Measurements from ENCODE around the gene PHLPP1. TPM values are rescaled to one million over a fixed set of nuclear protein-coding genes. Genes with fewer than 3 reads are reported as not detected.
"Not testable (repeated sequence)": the region's sequence is repeated elsewhere in the genome, so short reads cannot be mapped to it uniquely, and the experiment has no call there.

The PHLPP1 gene
- total RNA-seq, 1 donor from 2014 or later = 4.8 TPM

GRCh38 chr18:62790871-62791772, 75.8 kb downstream of the PHLPP1 start:
- intact Hi-C loops (cut with DNase I) = no loop called here
- DNase-seq (ENCODE audit: low spot score) = no peak

GRCh38 chr18:62792016-62792415, 76.7 kb downstream of the PHLPP1 start:
- DNase-seq (ENCODE audit: low spot score) = no peak
- intact Hi-C loops (cut with DNase I) = no loop called here

GRCh38 chr18:62795813-62796212, 80.5 kb downstream of the PHLPP1 start:
- DNase-seq (ENCODE audit: low spot score) = no peak

GRCh38 chr18:62796216-62796621, 80.9 kb downstream of the PHLPP1 start:
- intact Hi-C loops (cut with DNase I) = no loop called here
- DNase-seq (ENCODE audit: low spot score) = no peak

More at GRCh38 chr18:62795813-62796212, 80.5 kb downstream of the PHLPP1 start:
- intact Hi-C loops (cut with DNase I) = no loop called here

- no peak for DNase-seq (ENCODE audit: low spot score)
- intact Hi-C loops (cut with DNase I) = no loop called here
These were observed 82.0 kb downstream of the PHLPP1 start for GRCh38 chr18:62797329-62797728.

- no peak for DNase-seq (ENCODE audit: low spot score)
- intact Hi-C loops (cut with DNase I) = loop anchor here (5.0 kb wide), 1 partner anchor 83 kb away; the partner anchor contains the start of gene PHLPP1
These were observed 84.6 kb downstream of the PHLPP1 start for GRCh38 chr18:62799977-62800376.

GRCh38 chr18:62802523-62802922, 87.2 kb downstream of the PHLPP1 start:
- intact Hi-C loops (cut with DNase I) = loop anchor here (5.0 kb wide), 1 partner anchor 85 kb away; the partner anchor contains the start of gene PHLPP1
- DNase-seq (ENCODE audit: low spot score) = no peak

GRCh38 chr18:62807396-62807795, 92.1 kb downstream of the PHLPP1 start:
- DNase-seq (ENCODE audit: low spot score) = no peak
- intact Hi-C loops (cut with DNase I) = no loop called here

GRCh38 chr18:62808123-62808522, 92.8 kb downstream of the PHLPP1 start:
- intact Hi-C loops (cut with DNase I) = no loop called here
- DNase-seq (ENCODE audit: low spot score) = no peak

GRCh38 chr18:62809445-62809844, 94.1 kb downstream of the PHLPP1 start:
- DNase-seq (ENCODE audit: low spot score); intact Hi-C loops (cut with DNase I): not testable (repeated sequence)

GRCh38 chr18:62809900-62810299, 94.6 kb downstream of the PHLPP1 start:
- no peak for DNase-seq (ENCODE audit: low spot score)
- intact Hi-C loops (cut with DNase I) = no loop called here

GRCh38 chr18:62810682-62811081, 95.3 kb downstream of the PHLPP1 start:
- intact Hi-C loops (cut with DNase I) = no loop called here
- no peak for DNase-seq (ENCODE audit: low spot score)

GRCh38 chr18:62811674-62812073, 96.3 kb downstream of the PHLPP1 start:
- intact Hi-C loops (cut with DNase I) = no loop called here
- DNase-seq (ENCODE audit: low spot score) = no peak

GRCh38 chr18:62812242-62812641, 96.9 kb downstream of the PHLPP1 start:
- intact Hi-C loops (cut with DNase I) = no loop called here
- no peak for DNase-seq (ENCODE audit: low spot score)

- no peak for DNase-seq (ENCODE audit: low spot score)
- intact Hi-C loops (cut with DNase I) = no loop called here
These were observed 97.5 kb downstream of the PHLPP1 start for GRCh38 chr18:62812876-62813275.

GRCh38 chr18:62814132-62814759, 98.9 kb downstream of the PHLPP1 start:
- no peak for DNase-seq (ENCODE audit: low spot score)
- intact Hi-C loops (cut with DNase I) = no loop called here

- intact Hi-C loops (cut with DNase I) = no loop called here
- DNase-seq (ENCODE audit: low spot score) = no peak
These were observed 110.0 kb downstream of the PHLPP1 start for GRCh38 chr18:62825382-62825781.

GRCh38 chr18:62827397-62827796, 112.1 kb downstream of the PHLPP1 start:
- no peak for DNase-seq (ENCODE audit: low spot score)
- intact Hi-C loops (cut with DNase I) = no loop called here

- intact Hi-C loops (cut with DNase I) = no loop called here
- DNase-seq (ENCODE audit: low spot score) = no peak
These were observed 112.8 kb downstream of the PHLPP1 start for GRCh38 chr18:62828091-62828640.

GRCh38 chr18:62828852-62829251, 113.5 kb downstream of the PHLPP1 start:
- intact Hi-C loops (cut with DNase I) = no loop called here
- no peak for DNase-seq (ENCODE audit: low spot score)

GRCh38 chr18:62829936-62830335, 114.6 kb downstream of the PHLPP1 start:
- intact Hi-C loops (cut with DNase I) = no loop called here
- DNase-seq (ENCODE audit: low spot score) = no peak
